Measurements from ENCODE around the gene STK24.

GRCh38 chr13:98609756-98610155 is 32.8 kb upstream of the STK24 start:
- no peak for TF ChIP-seq TAF1 (IDR thresholded peaks at IDR 0.05; ENCODE audit: borderline replicate concordance, low read depth, low read length)
- no peak for TF ChIP-seq CTCF (IDR thresholded peaks at IDR 0.05 in 2 of 3, conservative IDR thresholded peaks at IDR 0.05 in 1 of 3; ENCODE audit: control insufficient read depth in 2 of 3, extremely low read depth in 1 of 3, insufficient read depth in 1 of 3, low read depth in 3 of 3, low read length in 3 of 3)
- no peak for TF ChIP-seq POLR2A (IDR thresholded peaks at IDR 0.05; ENCODE audit: low read depth, low read length)
- no peak for TF ChIP-seq MAX (IDR thresholded peaks at IDR 0.05; ENCODE audit: low read depth, low read length)
- TF ChIP-seq JUND (IDR thresholded peaks at IDR 0.05; ENCODE audit: low read depth, low read length): no peak
- no peak for TF ChIP-seq SP1 (IDR thresholded peaks at IDR 0.05; ENCODE audit: low read depth, low read length)
- TF ChIP-seq BHLHE40 (IDR thresholded peaks at IDR 0.05; ENCODE audit: borderline replicate concordance in 1 of 2, low read depth in 2 of 2, low read length in 1 of 2): no peak
- TF ChIP-seq BRCA1 (IDR thresholded peaks at IDR 0.05; ENCODE audit: low read depth, low read length): no peak
